ELF-1 (cell line): Measurements from ENCODE around the gene MADCAM1.

ENCODE experiments used
- DNase-seq: peaks from one replicate; pipeline ENCODE4 v3.0.0-alpha.2; 2016; ENCODE audit warnings: low read depth, low spot score

MADCAM1 gene

DNA sequence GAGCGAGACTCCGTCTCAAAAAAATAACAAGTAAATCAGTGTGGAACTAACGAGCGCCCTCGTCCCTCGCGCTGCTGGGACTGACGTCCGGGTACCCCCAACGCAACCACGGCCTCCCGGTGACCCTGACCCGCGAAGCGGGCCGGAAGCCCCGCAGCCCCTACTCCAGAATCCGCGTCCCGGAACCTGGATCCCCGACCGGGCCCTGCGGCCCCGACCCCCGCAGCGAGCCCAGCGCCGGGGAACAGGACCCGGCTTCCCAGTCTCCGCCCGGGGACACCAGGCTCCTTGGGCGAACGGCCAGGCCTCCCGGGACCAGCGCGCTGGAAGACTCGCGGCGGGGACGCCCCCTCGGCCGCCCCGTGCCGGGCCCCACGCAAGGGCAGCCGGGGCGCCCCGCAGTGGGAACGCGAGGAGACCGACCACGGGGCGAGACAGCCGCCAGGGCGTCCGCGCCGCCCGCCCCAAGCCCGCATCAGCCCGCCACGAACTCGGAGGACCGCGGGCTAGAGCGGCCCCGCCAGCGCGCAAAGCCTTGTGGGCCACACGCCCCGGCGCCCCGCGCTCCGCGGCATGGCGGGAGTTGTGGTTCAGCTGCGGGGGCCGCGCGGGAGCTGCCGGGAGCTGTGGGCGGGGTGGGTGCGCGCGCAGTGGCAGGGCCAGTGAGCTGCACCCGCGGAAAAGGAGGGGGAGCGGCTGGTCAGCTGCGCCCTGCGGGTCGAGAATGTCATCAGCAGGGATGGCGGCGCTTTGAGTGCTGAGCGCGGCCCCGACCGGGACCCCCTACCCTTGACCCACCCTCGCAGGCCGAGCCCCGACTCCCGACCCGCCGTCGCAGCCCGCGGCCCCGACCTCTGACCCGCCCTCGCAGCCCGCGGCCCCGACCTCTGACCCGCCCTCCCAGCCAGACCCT lies 7.5 kb upstream of the MADCAM1 start:
- DNase-seq, result peak; percentile 79

- DNase-seq, result peak; percentile 55
Observed at GRCh38 chr19:489418-490196, 6.7 kb upstream of the MADCAM1 start.

DNA sequence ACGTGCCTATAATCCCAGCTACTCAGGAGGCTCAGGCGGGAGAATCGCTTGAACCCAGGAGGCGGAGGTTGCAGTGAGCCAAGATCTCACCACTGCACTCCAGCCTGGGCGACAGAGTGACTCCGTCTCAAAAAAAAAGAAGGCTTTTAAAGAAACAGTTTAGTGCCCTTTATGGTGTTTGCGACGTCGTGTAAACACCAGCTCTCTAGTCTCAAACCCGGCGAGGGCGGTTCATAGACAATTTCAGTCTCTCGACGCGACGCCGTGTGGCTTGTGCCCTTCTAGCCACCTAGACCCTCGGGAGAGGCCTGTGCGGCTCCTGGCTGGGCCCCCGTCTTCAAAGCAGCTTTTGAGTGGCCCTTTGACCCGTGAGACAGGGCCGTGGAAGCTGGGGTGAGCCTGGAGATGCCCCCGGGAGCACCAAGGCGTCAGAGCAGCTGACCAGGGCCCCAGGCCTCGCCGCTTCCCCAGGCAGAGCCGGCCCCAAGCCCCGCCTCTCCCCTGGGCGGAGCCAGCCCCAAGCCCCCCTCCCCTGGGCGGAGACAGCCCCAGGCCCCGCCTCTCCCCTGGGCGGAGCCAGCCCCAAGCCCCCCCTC lies 5.0 kb upstream of the MADCAM1 start:
- no peak for DNase-seq

- no peak for DNase-seq
Observed at GRCh38 chr19:492091-492531, 4.2 kb upstream of the MADCAM1 start.

DNA sequence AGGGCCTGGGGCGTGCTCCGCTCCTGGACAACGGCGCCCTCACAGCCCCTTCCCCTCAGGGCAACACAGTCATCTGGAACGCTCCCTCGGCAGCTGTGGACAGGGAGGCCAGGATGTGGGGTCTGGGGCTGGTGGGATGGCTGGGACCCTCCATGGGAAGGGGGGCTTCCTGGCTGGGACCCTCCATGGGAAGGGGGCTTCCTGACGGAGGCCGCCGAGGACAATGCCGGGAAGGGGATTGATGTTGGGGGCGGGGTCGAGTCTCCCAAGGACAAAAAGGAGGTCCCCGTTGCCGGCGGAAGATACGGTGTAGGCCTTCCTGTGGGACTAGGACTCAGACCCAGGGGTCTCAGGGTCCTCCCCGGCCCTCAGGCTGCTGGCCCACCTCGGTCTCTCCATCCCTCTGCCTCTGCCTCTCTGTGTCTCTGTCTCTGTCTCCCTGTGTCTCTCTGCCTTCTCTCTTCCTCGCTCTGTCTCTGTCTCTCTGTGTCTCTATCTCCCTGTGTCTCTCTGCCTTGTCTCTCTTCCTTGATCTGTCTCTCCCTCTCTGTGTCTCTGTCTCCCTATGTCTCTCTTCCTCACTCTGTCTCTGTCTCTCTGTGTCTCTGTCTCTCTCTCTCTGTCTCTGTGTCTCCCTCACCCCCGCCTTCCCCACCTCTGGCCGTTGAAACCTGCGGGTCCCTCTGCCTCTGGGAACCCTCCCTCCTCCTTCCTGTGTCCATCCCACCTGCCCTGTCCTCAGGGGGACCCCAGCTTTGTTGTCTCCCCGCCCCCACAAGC lies 2.7 kb upstream of the MADCAM1 start:
- no peak for DNase-seq

DNA sequence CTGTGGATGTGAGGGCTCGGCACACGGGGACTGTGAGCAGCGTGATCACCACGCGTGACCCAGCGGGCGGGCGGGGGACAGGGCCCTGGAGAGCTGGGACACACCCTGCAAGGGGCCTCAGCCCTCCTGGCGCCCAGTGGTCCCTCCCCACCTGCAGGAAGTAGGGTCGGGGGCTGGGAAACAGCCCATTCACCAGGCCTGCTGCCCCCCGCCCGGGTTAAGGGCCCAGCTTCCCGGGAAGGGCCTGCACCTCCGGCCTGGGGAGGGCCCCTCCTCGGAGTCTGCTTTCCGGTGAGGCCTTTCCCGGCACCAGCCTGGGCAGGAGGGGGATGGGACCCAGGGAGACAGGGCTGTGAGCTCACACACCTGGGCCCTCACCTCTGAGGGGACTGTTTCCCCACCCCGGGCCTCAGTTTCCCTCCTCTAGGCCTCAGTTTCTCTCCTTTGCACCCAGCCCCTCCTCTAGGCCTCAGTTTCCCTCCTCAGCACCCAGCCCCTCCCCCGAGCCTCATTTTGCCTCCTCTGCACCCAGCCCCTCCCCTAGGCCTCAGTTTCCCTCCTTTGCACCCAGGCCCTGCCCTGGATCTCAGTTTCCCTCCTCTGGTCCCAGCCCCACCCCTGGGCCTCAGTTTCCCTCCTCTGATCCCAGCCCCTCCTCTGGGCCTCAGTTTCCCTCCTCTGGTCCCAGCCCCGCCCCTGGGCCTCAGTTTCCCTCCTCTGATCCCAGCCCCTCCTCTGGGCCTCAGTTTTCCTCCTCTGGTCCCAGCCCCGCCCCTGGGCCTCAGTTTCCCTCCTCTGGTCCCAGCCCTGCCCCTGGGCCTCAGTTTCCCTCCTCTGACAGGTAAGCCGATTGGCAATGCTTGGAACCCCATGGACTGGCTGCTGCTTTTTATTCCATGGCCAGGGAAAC lies 1.9 kb upstream of the MADCAM1 start:
- no peak for DNase-seq

DNA sequence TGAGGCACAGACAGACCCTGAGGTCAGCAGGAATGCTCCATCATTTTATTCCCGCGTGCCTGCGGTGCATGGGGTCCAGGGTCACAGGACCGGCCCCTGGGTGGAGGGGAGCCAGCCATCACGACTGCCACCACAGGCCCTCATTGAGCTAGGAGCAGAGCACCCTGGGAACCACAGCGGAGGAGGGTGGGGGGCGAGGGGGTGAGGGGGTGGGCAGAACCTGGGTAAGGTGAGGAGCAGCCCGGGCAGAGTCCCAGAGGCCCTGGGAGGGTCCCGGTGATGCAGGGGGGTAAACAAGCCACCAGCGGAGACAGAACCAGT lies 1.2 kb upstream of the MADCAM1 start:
- no peak for DNase-seq

- peak; percentile 90 for DNase-seq
Observed at GRCh38 chr19:495402-496111, 729 bp upstream of the MADCAM1 start.

DNA sequence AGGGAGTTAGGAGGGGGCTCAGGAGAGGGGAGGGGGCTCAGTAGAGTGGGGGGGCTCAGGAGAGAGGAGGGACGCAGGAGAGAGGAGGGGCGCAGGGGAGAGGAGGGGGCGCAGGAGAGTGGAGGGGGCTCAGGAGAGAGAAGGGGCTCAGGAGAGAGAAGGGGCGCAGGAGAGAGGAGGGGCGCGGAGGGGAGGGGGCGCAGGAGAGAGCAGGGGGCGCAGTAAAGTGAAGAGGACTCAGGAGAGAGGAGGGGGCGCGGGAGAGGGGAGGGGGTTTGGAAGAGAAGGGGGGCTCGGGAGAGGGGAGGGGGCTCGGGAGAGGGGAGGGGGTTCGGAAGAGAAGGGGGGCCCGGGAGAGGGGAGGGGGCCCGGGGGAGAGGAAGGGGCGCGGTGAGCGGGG lies 700 bp downstream of the MADCAM1 start:
- no peak for DNase-seq

DNA sequence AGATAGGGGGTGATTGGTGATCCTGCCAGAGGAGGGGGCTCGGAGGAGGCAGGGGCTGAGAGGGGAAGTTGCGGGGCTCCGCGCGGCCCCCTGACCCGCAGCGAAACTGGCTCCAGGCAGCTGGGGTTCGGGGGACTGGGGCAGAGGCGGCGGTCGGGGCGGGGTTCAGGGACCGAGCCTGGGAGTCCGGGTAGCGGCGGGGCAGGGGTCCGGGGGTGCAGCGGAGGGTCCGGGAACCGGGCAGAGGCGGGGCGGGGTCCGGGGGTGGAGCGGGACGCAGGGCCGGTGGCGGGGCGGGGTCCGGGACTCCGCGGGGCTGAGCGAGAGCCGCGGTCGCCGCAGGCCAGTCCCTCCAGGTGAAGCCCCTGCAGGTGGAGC lies 1.2 kb downstream of the MADCAM1 start:
- no peak for DNase-seq

- DNase-seq, result no peak
Observed at GRCh38 chr19:497869-498510, 1.7 kb downstream of the MADCAM1 start.

- no peak for DNase-seq
Observed at GRCh38 chr19:498511-498891, 2.2 kb downstream of the MADCAM1 start.

- DNase-seq, result no peak
Observed at GRCh38 chr19:498977-499623, 2.8 kb downstream of the MADCAM1 start.

DNA sequence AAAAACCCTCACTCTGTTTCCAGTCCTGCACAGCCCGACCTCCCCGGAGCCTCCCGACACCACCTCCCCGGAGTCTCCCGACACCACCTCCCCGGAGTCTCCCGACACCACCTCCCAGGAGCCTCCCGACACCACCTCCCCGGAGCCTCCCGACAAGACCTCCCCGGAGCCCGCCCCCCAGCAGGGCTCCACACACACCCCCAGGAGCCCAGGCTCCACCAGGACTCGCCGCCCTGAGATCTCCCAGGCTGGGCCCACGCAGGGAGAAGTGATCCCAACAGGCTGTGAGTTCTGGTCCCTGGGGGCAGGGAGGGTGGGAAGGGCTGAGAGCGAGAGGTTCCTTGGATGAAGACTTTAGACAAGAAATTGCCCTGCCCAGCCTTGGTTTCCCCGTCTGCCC lies 5.4 kb downstream of the MADCAM1 start:
- no peak for DNase-seq

DNA sequence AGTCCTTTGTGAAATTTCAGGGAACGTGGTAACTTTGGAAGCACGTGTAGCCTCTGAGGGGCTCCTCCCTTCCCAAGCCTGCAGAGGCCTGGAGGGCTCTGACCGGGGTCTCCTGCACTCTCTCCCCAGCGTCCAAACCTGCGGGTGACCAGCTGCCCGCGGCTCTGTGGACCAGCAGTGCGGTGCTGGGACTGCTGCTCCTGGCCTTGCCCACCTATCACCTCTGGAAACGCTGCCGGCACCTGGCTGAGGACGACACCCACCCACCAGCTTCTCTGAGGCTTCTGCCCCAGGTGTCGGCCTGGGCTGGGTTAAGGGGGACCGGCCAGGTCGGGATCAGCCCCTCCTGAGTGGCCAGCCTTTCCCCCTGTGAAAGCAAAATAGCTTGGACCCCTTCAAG lies 8.3 kb downstream of the MADCAM1 start:
- DNase-seq, result no peak

DNA sequence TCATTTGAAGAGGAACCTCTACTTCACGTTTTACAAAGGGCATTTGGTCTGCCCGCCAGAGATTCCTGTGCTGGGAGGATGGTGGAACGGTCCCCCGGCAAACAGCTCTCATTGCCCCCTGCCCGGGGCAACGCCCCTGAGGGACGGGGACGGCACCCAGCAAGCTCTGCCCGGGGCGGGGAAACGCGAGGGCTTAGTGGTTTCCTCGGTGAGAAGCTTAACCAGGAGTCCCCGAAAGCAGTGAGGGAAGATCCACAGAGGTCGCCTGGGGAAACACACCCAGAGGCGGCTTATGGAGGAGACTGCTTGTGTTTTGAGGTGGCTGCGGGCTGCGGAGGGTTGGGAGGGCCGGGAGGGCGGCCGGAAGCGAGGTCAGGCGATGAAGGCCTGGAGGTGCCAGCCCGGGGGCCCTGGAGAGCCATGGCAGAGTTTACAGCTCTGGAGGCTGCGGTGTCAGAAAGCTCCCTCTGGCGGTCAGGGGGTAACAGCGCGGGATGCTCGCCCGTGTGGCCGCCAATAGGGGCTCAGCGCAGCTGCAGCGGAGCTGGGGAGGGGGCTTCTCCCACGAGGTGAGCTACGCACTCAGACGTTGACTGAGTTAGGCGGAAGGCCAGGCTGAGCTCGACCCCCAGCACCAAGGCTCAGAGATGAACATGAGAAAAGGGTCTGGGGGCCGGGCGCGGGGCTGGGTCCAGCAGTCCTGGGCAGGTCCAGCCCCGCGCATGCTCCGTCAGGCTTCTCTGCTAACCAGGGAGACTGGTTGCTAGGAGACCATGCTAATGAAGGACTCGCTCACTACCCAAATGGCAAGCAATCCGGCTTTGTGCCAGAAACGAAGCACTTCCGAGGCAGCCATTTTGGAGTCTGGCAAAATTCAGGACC lies 10.4 kb downstream of the MADCAM1 start:
- DNase-seq, result peak; percentile 98

DNA sequence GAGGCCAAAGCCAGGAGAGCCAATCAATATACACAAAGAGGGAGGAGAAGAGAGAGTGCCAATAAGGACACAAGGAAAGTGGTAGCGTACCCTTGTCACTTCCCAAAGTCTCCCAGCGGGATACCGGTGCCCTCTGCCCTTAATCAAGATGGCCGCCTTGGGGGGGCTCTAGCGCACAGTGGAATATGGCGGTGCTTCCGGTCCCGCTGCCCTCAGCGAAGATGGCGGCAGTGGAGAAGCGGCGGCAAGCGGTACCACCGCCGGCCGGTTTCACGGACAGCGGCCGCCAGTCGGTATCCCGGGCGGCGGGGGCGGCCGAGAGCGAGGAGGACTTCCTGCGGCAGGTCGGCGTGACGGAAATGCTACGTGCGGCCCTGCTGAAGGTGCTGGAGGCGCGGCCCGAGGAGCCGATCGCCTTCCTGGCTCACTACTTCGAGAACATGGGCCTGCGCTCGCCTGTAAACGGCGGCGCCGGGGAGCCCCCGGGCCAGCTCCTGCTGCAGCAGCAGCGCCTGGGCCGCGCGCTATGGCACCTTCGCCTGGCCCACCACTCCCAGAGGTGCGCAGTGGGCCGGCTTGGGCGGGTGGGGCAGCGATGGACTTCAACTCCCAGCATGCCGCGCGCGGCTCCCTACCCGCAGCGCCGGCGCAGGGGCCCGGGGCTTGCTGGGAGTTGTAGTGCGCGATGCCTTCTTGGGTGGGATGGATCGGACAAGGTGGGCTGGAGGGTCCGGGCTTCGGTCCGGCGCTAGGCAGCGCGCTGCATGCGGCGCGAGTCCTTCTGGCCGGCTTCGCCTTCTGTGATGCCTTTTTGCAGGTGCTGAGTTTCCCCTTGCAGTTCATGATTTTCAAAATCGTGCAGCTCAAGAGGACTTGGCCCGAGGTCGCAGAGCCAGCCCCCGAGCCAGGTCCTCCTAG lies 11.3 kb downstream of the MADCAM1 start, which contains the start of gene TPGS1:
TSS of gene TPGS1 (plus strand) at position 212 of the 918 bp plus-strand sequence. CDS start at position 222, 10 bp downstream.
- peak; percentile 99 for DNase-seq
